HG02642 (cell line): ENCODE results near the gene KXD1.
"Not testable (repeated sequence)": the region's sequence is repeated elsewhere in the genome, so short reads cannot be mapped to it uniquely, and the experiment has no call there.

ENCODE experiments used
- ATAC-seq: cut with Tn5 transposase; IDR thresholded peaks from one replicate; pipeline ENCODE4 v1.9.1; 2021; ENCODE audit warnings: mild to moderate bottlenecking; ENCODE audit not compliant: unreplicated experiment, poor library complexity

Gene KXD1

GRCh38 chr19:18595475-18595874 lies 37.8 kb downstream of the KXD1 start:
- ATAC-seq = no peak

GRCh38 chr19:18596752-18597157 lies 39.1 kb downstream of the KXD1 start:
- no peak for ATAC-seq

- no peak for ATAC-seq
Measured at GRCh38 chr19:18597809-18598660, 40.4 kb downstream of the KXD1 start.

- ATAC-seq = no peak
Measured at GRCh38 chr19:18599485-18599884, 41.8 kb downstream of the KXD1 start.

- not testable (repeated sequence) for ATAC-seq
Measured at GRCh38 chr19:18600692-18601397, 43.2 kb downstream of the KXD1 start.

- ATAC-seq = no peak
Measured at GRCh38 chr19:18601875-18602274, 44.2 kb downstream of the KXD1 start.

GRCh38 chr19:18603255-18603957 lies 45.7 kb downstream of the KXD1 start:
- no peak for ATAC-seq

GRCh38 chr19:18603958-18604819 lies 46.5 kb downstream of the KXD1 start:
- ATAC-seq = no peak

GRCh38 chr19:18604820-18605159 lies 47.1 kb downstream of the KXD1 start:
- no peak for ATAC-seq

- no peak for ATAC-seq
Measured at GRCh38 chr19:18605196-18605545, 47.5 kb downstream of the KXD1 start.

- no peak for ATAC-seq
Measured at GRCh38 chr19:18605546-18606280, 48.0 kb downstream of the KXD1 start.

- no peak for ATAC-seq
Measured at GRCh38 chr19:18606281-18607225, 48.9 kb downstream of the KXD1 start, which contains the start of gene CRLF1. Gene CRLF1 (minus strand): TSS chr19:18606799. CDS start chr19:18606656, 143 bp downstream.

GRCh38 chr19:18607226-18608101 lies 49.8 kb downstream of the KXD1 start:
- ATAC-seq = no peak

GRCh38 chr19:18608102-18608804 lies 50.6 kb downstream of the KXD1 start:
- no peak for ATAC-seq

GRCh38 chr19:18608805-18609716 lies 51.4 kb downstream of the KXD1 start:
- no peak for ATAC-seq

GRCh38 chr19:18609717-18610051 lies 52.0 kb downstream of the KXD1 start:
- ATAC-seq = no peak
